NB4 (cell line): Measurements from ENCODE around the gene NIT2.
"Not testable (repeated sequence)": the region's sequence is repeated elsewhere in the genome, so short reads cannot be mapped to it uniquely, and the experiment has no call there.

Experiments
- DNase-seq: peaks from one replicate; pipeline ENCODE4 v3.0.0; 2010; ENCODE audit warnings: low read depth
- H3K4me3 ChIP-seq: one replicate; pipeline ENCODE4 v1.5.1; 2011; ENCODE audit warnings: mild to moderate bottlenecking, low read depth, low read length, moderate library complexity
- MYC ChIP-seq: IDR thresholded peaks from 2 replicates; pipeline ENCODE4 v1.6.1; 2011; ENCODE audit warnings: low read depth, low read length
- POLR2A ChIP-seq: IDR thresholded peaks from 2 replicates; pipeline ENCODE4 v1.6.1; 2011; ENCODE audit warnings: mild to moderate bottlenecking; ENCODE audit not compliant: insufficient read length; ENCODE audit errors: extremely low read depth
- TF ChIP-seq, protein P1 (sequence below): IDR thresholded peaks from one replicate; pipeline ENCODE4 v1.5.1; 2012; ENCODE audit warnings: low read depth, low read length
- TF ChIP-seq, protein P2 (sequence below): IDR thresholded peaks from 2 replicates; pipeline ENCODE4 v1.6.1; 2011; ENCODE audit warnings: low read depth, low read length

The NIT2 gene

DNA sequence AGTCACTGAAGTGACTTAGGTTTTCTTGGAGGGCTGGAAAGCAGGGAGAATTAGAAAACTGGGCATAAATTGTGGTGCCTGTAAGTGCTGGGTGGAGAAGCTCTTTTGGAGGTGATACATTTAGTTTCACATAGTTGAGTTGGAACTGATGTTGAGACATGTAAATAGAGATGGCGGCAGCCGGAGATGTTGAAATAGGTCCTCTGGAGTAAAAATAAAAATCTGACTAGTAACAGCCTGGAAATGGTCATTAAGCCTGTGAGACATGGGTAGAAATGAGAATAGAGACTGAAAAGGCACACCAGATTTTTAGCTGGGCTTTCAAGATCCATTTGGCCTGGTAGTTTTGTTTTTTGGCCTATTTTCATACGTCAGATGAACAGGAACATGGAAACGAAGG, 2.9 kb upstream of the NIT2 start:
- TF ChIP-seq, protein P1, sequence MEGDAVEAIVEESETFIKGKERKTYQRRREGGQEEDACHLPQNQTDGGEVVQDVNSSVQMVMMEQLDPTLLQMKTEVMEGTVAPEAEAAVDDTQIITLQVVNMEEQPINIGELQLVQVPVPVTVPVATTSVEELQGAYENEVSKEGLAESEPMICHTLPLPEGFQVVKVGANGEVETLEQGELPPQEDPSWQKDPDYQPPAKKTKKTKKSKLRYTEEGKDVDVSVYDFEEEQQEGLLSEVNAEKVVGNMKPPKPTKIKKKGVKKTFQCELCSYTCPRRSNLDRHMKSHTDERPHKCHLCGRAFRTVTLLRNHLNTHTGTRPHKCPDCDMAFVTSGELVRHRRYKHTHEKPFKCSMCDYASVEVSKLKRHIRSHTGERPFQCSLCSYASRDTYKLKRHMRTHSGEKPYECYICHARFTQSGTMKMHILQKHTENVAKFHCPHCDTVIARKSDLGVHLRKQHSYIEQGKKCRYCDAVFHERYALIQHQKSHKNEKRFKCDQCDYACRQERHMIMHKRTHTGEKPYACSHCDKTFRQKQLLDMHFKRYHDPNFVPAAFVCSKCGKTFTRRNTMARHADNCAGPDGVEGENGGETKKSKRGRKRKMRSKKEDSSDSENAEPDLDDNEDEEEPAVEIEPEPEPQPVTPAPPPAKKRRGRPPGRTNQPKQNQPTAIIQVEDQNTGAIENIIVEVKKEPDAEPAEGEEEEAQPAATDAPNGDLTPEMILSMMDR: no peak
- TF ChIP-seq, protein P2, sequence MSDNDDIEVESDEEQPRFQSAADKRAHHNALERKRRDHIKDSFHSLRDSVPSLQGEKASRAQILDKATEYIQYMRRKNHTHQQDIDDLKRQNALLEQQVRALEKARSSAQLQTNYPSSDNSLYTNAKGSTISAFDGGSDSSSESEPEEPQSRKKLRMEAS: no peak
- no peak for TF ChIP-seq POLR2A
- TF ChIP-seq MYC: no peak
- H3K4me3 ChIP-seq: no peak overlapping the region
- no peak for DNase-seq

GRCh38 chr3:100333051-100333450, 1.5 kb upstream of the NIT2 start:
- no peak overlapping the region for H3K4me3 ChIP-seq
- TF ChIP-seq, protein P2: no peak
- TF ChIP-seq POLR2A (no peak), MYC (no peak)
- TF ChIP-seq, protein P1: no peak
- DNase-seq: peak; percentile 15

- peak overlapping the region; percentile 84 for H3K4me3 ChIP-seq
- TF ChIP-seq, protein P1: no peak
- TF ChIP-seq, protein P2: no peak
- TF ChIP-seq POLR2A (no peak), MYC (no peak)
- DNase-seq: no peak
Measured at GRCh38 chr3:100333970-100334487, 528 bp upstream of the NIT2 start.

- DNase-seq: peak; percentile 78
- TF ChIP-seq, protein P2: peak; percentile 41; the same call in 1 of the 2 replicates
- TF ChIP-seq, protein P1: no peak
- TF ChIP-seq POLR2A: no peak
- H3K4me3 ChIP-seq: peak overlapping the region; percentile 84
Measured at GRCh38 chr3:100335434-100335833, 877 bp downstream of the NIT2 start.

DNA sequence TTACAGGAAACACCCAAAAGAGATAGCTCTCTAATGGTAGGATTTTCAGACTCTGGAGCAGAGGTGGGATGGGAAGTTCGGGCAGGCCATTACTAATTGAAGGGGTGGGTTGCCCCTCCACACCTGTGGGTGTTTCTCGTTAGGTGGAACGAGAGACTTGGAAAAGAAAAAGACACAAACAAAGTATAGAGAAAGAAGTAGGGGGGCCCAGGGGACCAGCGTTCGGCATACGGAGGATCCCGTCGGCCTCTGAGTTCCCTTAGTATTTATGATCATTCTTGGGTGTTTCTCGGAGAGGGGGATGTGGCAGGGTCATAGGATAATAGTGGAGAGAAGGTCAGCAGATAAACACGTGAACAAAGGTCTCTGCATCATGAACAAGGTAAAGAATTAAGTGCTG, 1.7 kb downstream of the NIT2 start:
- not testable (repeated sequence) for DNase-seq
- H3K4me3 ChIP-seq: peak overlapping the region; percentile 84

- H3K4me3 ChIP-seq: no peak overlapping the region
- no peak for DNase-seq
Measured at GRCh38 chr3:100338911-100339310, 4.4 kb downstream of the NIT2 start.

GRCh38 chr3:100339786-100340185, 5.2 kb downstream of the NIT2 start:
- no peak overlapping the region for H3K4me3 ChIP-seq
- TF ChIP-seq POLR2A: no peak
- TF ChIP-seq MYC: no peak
- TF ChIP-seq, protein P2: no peak
- TF ChIP-seq, protein P1: no peak
- no peak for DNase-seq

More at GRCh38 chr3:100338911-100339310, 4.4 kb downstream of the NIT2 start:
- TF ChIP-seq POLR2A (no peak), MYC (no peak)
- TF ChIP-seq, protein P2: no peak
